ENCODE measurements around the gene RALB.
"Not testable (repeated sequence)": the region's sequence is repeated elsewhere in the genome, so short reads cannot be mapped to it uniquely, and the experiment has no call there.

Gene RALB

DNA sequence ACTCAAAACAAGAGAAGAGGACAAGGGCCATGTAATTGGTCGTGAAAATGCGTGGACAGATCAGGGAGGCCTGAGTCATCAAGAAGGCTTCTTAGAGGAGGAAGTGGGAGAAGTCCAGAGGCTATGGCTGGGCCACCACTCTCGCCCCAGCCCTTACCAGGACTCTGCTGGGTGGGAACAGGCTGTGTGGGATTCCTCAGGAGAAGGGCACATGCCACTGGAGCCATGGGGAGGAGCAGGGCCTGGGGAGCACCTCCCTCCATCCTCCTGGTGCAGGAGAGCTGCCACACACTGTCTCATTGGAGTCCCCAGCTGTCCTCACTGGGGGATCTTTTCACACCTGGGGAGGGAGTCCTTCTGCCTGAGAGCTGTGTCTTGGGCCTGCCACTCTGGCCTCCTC lies 9.4 kb upstream of the RALB start:
- no peak for DNase-seq (ENCODE audit: low read depth)

GRCh38 chr2:120243875-120244553 lies 8.6 kb upstream of the RALB start:
- no peak for DNase-seq (ENCODE audit: low read depth)

DNA sequence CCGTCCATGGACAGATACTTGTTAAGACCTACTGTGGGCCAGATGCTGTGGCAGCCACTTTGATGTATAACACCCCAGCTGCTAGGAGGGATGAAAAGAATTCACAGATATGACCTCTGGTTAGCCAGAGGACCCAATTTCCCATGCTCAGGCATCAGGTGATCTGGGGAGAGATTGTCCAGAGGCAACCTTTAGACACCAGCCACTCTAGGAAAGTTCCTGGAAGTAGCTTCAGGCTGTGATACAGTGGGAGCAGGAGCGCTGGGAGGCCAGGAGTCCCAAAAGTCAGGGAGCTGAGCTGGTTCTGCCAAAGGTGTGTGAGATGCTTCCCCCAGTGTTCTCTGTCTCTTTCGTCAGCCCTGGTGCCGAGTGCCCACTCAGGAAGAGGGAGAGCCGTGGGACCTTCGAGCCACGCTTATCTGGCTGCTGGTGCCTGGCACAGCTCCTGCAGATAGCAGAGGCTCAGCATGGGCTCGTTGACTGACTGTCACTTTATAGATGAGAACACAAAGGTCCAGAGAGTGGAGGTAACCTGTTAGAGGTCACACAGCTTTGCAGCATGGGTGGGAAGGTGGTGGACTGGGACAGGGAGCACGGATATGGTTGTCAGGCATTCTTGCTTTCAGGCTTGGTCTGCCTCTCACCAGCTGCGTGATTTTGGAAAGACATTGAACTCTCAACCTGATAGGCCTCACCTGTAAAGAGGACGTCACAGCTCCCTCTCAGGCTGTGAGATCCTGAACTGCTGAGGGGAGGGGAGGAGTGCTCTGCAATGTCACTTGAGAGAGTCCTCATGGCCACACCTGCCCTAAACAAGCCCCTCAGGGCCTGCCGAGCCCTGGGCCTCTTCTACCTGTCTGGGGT lies 7.8 kb upstream of the RALB start:
- DNase-seq (ENCODE audit: low read depth): no peak

DNA sequence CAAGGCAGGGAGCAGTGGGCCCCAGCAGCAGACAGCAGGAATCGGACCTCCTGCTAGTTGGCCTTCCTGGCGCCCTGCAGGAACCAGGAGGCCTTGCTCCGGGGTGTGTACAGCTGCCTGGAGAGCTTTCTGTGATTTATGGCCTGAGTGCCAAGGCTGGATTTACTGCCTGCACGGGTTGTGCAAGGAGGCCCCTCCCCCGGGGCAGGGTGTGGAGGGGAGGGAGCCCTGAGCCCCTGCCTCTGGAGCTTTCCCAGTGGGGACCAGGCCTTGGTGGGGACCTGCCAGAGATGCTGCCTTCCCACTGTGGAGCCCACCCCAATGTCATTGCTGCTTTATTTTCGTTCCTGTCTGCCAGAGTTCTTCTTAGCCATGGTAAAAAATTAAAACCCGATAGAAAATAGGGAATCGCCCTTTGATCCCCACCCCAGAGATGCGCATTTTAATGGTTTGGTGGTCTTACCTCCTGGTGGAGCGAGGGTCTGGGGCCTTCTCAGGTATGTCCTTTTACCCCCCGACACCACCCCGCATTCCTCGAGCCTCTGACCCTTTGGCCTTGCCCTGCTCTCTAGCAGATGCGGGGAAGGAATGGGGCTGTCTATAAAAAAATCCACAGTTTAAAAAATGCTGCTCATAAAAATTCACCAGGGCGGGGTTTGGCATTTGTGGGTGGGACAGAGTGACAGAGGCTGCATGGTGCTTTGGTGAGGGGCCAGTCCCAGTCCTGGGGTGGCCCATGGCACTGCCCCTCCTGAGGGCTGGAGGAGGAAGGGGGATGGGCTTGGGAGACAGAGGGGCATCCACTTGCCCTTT lies 6.9 kb upstream of the RALB start:
- no peak for DNase-seq (ENCODE audit: low read depth)

- no peak for DNase-seq (ENCODE audit: low read depth)
Observed at GRCh38 chr2:120246546-120247300, 5.9 kb upstream of the RALB start.

DNA sequence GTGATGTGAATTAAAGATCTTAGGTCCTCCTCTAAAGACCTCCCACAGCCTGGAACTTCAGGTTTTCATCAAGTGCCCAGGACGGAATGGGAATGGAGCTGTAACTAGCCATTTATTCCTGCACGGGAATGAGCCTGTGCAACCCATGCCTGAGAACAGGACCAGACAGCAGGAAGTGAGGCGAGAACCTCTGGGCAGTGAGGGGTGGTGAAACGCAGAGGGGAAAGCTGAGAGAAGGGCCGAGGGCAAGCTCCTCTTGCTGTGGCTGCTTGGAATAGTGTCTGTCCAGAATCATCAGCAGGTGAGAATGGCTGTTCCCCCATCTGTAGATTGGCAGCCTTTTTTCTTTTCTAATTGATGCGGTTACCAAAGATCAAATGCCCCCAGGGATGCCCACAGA lies 4.8 kb upstream of the RALB start:
- DNase-seq (ENCODE audit: low read depth): no peak

DNA sequence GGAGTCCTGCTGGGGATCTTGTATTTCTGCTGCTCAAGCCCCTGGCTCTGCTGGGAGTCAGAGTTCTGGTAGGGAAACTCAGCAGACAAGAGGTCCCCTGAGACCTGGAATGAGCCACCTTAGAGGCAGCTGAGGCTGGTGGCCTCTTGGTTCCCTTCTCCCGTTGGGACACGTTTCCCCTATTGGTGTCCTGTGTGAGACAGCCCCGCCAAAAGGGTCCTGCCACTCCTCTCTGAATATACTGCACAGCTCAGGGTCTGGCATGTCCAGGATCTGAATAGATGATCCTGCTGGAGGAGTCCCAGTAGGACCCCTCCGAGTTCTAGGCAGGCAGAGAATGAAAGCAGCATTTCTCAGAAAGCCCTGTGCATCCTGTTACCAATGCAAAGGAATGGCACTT lies 2.0 kb upstream of the RALB start:
- no peak for DNase-seq (ENCODE audit: low read depth)

- DNase-seq (ENCODE audit: low read depth): no peak
Observed at GRCh38 chr2:120251078-120251477, 1.6 kb upstream of the RALB start.

DNA sequence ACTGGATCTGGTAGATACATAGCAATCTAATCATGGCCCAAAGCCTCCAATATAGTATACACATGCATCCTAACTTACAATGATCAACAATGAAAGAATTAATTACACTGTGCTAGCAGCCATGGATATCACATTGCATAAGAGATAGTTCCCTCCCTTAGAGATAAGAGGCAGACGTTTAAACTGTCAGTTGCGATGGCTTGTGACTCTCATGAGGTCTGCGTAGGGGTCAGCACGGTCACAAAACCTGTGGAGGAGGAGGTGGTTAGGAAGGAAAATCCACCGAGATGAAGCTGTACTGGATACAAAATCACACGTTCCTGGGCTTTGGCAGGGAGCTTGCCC lies 800 bp upstream of the RALB start:
- no peak for DNase-seq (ENCODE audit: low read depth)

- DNase-seq (ENCODE audit: low read depth): peak; percentile 55
Observed at GRCh38 chr2:120253021-120253882, 600 bp downstream of the RALB start.

GRCh38 chr2:120254178-120254577 lies 1.5 kb downstream of the RALB start:
- DNase-seq (ENCODE audit: low read depth): no peak

DNA sequence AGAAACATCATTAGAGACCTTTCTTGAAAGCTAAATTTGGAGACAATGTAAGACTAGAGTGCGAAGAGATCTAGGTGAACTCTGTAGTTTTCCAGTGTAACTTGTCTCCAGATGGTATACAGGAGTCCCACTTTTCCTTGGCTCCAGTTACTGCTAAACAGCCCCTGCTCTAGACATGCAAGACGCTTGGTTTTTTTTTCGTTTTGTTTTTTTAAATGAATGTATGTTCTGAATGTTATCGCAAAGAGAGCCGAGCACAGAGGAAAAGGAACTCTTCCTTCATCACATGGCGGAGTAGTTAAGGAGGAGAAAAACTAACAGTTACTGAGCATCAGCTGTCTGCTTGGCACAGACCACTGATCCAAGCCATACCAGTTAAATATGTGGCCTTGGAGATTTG lies 2.4 kb downstream of the RALB start:
- DNase-seq (ENCODE audit: low read depth): no peak

DNA sequence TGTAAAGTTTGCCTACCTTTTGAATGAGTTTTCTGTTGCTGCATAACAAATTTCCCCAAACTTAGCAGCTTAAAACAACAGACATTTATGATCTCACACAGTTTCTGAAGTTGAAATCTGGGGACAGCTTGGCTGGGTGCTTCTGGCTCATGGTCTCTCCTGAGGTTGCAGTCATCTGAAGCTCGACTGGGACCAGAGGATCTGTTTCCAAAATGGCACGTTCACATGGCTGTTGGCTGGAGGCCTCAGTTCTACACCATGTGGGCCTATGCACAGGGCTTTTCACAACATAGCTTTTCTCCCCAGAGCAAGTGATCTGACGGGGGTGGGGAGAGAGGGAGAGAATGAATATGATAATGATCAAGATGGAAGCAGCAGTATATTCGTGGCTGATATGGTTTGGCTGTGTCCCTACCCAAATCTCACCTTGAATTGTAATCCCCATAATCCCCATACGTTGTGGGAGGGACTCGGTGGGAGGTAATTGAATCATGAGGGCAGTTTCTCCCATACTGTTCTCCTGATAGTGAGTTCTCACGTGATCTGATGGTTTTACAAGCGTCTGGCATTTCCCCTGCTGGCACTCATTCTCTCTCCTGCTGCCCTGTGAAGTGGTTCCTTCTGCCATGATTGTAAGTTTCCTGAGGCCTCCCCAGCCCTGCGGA lies 3.5 kb downstream of the RALB start:
- no peak for DNase-seq (ENCODE audit: low read depth)

- DNase-seq (ENCODE audit: low read depth): no peak
Observed at GRCh38 chr2:120256651-120257000, 4.0 kb downstream of the RALB start.

DNA sequence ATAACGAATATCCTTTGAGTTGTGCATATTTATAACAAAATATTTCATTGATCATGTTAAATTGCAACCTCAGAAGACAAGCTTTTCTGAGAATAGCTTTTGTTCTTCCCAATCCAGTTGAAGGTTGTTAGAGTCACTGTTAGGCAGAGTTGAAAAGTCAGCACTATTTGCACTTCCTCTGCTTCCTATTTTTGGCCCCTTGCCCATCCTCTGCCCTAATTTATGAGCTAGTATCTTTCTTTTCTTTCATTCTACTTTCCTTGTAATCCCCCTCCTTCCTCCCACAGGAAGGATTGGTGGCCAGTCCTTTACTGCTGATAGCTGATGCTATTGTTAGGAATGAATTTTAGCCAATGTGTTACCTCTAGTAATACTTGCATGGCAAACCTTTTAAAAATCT lies 4.9 kb downstream of the RALB start:
- DNase-seq (ENCODE audit: low read depth): no peak

GRCh38 chr2:120258196-120258595 lies 5.5 kb downstream of the RALB start:
- DNase-seq (ENCODE audit: low read depth): no peak

DNA sequence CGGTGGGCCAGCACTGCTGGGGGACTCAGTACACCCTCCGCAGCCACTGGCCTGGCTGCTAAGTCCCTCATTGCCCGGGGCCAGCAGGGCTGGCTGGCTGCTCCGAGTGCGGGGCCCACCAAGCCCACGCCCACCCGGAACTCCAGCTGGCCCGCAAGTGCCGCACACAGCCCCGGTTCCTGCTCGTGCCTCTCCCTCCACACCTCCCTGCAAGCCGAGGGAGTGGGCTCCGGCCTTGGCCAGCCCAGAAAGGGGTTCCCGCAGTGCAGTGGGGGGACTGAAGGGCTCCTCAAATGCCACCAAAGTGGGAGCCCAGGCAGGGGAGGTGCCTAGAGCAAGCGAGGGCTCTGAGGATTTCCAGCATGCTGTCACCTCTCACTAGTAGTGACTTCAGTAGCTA lies 7.3 kb downstream of the RALB start:
- not testable (repeated sequence) for DNase-seq (ENCODE audit: low read depth)

DNA sequence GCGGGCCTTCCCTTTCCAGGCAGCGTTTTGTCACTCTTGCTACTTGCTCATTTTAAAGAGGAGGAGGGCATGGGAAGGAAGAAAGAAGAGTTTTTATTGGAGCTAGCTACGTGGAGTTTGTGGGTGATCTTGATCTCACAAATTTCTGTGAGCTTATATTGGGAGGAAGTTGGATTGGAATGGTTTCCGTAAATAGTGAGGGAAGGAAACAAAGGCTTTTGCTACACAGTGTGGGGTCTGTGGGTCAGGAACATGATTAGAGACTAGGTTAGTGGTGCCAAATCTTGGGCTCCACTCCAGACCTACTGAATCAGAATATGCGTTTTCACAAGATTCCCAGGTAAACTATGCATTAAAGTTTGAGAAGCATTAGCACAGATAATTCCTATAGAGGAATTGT lies 8.1 kb downstream of the RALB start:
- DNase-seq (ENCODE audit: low read depth): no peak

- DNase-seq (ENCODE audit: low read depth): no peak
Observed at GRCh38 chr2:120261387-120262006, 8.8 kb downstream of the RALB start.

DNA sequence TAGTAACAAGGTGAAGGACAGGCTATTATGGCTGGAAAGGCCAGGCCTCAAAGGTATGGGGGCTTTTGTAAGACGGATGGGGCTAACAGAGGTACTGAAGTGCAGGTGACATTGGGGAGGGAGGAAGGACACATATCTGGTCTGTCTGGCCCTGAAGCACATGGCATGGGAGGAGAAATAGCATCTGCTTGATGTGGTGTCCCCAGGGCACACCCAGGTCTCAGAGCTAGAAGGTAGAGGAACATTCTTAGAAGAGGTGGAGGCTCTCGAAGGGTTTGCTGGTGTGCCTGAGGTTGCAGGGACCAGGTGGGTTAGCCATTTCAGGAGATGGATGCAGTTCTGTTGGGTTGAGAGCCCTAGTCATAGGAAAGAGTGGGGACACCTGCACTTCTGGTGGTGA lies 9.5 kb downstream of the RALB start:
- DNase-seq (ENCODE audit: low read depth): no peak

Data from GM04504 (cell line).